T-helper 17 cell (primary cell): Measurements from ENCODE around the gene TTC16. TPM values are rescaled to one million over a fixed set of nuclear protein-coding genes. Genes with fewer than 3 reads are reported as not detected.

Source experiments
- ATAC-seq: fragments of 150-1000 bp; cut with Tn5 transposase; 2 replicates; pipeline ENCODE4 v1.10.0; 2021; ENCODE audit warnings: mild to moderate bottlenecking, moderate library complexity
- DNase-seq, 3 donors: peaks; one replicate each; pipeline versions ENCODE4 v3.0.0 to v3.0.0-alpha.2; 2020 to 2021
- H3K9me3 ChIP-seq: one replicate; pipeline ENCODE4 v1.7.0; 2013; ENCODE audit warnings: low read length, mild to moderate bottlenecking; ENCODE audit not compliant: control insufficient read depth, poor library complexity, severe bottlenecking
- H3K27ac Mint-ChIP-seq: one replicate; pipeline ENCODE4 v1.8.0; 2022; ENCODE audit warnings: mild to moderate bottlenecking, moderate library complexity, mixed read lengths
- H3K27me3 Mint-ChIP-seq: one replicate; pipeline ENCODE4 v1.8.0; 2022; ENCODE audit warnings: mixed read lengths
- H3K36me3 Mint-ChIP-seq: one replicate; pipeline ENCODE4 v1.8.0; 2022; ENCODE audit warnings: low read depth, mixed read lengths
- H3K4me1 Mint-ChIP-seq: one replicate; pipeline ENCODE4 v1.8.0; 2022; ENCODE audit warnings: mild to moderate bottlenecking, mixed read lengths
- H3K4me3 Mint-ChIP-seq: one replicate; pipeline ENCODE4 v1.8.0; 2022; ENCODE audit warnings: mild to moderate bottlenecking, moderate library complexity, mixed read lengths
- total RNA-seq, 4 donors: library from RNA in 2 of 4; stranded (reverse) in 2 of 4; gene quantifications; one replicate each; pipeline ENCODE4 v1.2.3 and lab custom pipeline; 2022 to 2026

The TTC16 gene
- total RNA-seq, 2 donors from 2014 or later, result 3.7 to 4.3 TPM

- no peak for DNase-seq
- ATAC-seq, result no peak
- H3K9me3 ChIP-seq, result no peaks in the 10 kb centered on the region
- Mint-ChIP-seq H3K27ac (peak overlapping the region; percentile 19), H3K4me1 (peaks cover 32% of the 10 kb centered on the region), H3K36me3 (peaks cover 4% of the 10 kb centered on the region), H3K4me3 (no peak overlapping the region), H3K27me3 (no peaks in the 10 kb centered on the region)
Measured at GRCh38 chr9:127761061-127761460, 45.2 kb downstream of the TTC16 start.

GRCh38 chr9:127761491-127761956 is 45.6 kb downstream of the TTC16 start:
- H3K9me3 ChIP-seq, result no peaks in the 10 kb centered on the region
- Mint-ChIP-seq H3K36me3 (peaks cover 4% of the 10 kb centered on the region), H3K4me3 (no peak overlapping the region), H3K27ac (no peak overlapping the region), H3K4me1 (peaks cover 37% of the 10 kb centered on the region), H3K27me3 (no peaks in the 10 kb centered on the region)
- ATAC-seq (no peak), DNase-seq (no peak)

GRCh38 chr9:127762111-127762676 is 46.3 kb downstream of the TTC16 start:
- no peak for DNase-seq
- no peaks in the 10 kb centered on the region for H3K9me3 ChIP-seq
- peak overlapping the region; percentile 90 for H3K27ac Mint-ChIP-seq
- no peak for ATAC-seq
- H3K4me3 Mint-ChIP-seq, result no peak overlapping the region
- H3K36me3 Mint-ChIP-seq, result peaks cover 4% of the 10 kb centered on the region
- H3K27me3 Mint-ChIP-seq, result no peaks in the 10 kb centered on the region
- peaks cover 41% of the 10 kb centered on the region for H3K4me1 Mint-ChIP-seq

GRCh38 chr9:127763918-127764384 is 48.1 kb downstream of the TTC16 start:
- peaks cover 49% of the 10 kb centered on the region for H3K4me1 Mint-ChIP-seq
- ATAC-seq, result peak; percentile 42
- peak overlapping the region; percentile 96 for H3K27ac Mint-ChIP-seq
- H3K36me3 Mint-ChIP-seq, result peaks cover 2% of the 10 kb centered on the region
- H3K27me3 Mint-ChIP-seq, result no peaks in the 10 kb centered on the region
- no peak overlapping the region for H3K4me3 Mint-ChIP-seq
- H3K9me3 ChIP-seq, result no peaks in the 10 kb centered on the region
- DNase-seq, result no peak

- Mint-ChIP-seq H3K4me1 (peaks cover 57% of the 10 kb centered on the region), H3K27ac (peak overlapping the region; percentile 96), H3K27me3 (no peaks in the 10 kb centered on the region), H3K36me3 (peaks cover 2% of the 10 kb centered on the region), H3K4me3 (no peak overlapping the region)
- no peaks in the 10 kb centered on the region for H3K9me3 ChIP-seq
- DNase-seq, result no peak
- no peak for ATAC-seq
Measured at GRCh38 chr9:127765418-127765817, 49.5 kb downstream of the TTC16 start.

- peaks cover 2% of the 10 kb centered on the region for H3K36me3 Mint-ChIP-seq
- peak overlapping the region; percentile 78 for H3K4me3 Mint-ChIP-seq
- DNase-seq, result no peak
Measured at GRCh38 chr9:127767410-127767809, 51.5 kb downstream of the TTC16 start.

GRCh38 chr9:127767909-127768331 is 52.0 kb downstream of the TTC16 start:
- Mint-ChIP-seq H3K4me3 (peak overlapping the region; percentile 85), H3K27ac (peak overlapping the region; percentile 96), H3K36me3 (peaks cover 2% of the 10 kb centered on the region), H3K4me1 (peaks cover 61% of the 10 kb centered on the region), H3K27me3 (no peaks in the 10 kb centered on the region)
- ATAC-seq (no peak), DNase-seq (no peak)
- no peaks in the 10 kb centered on the region for H3K9me3 ChIP-seq

More at GRCh38 chr9:127767410-127767809, 51.5 kb downstream of the TTC16 start:
- H3K4me1 Mint-ChIP-seq, result peaks cover 67% of the 10 kb centered on the region
- H3K27me3 Mint-ChIP-seq, result no peaks in the 10 kb centered on the region
- ATAC-seq, result no peak
- peak overlapping the region; percentile 96 for H3K27ac Mint-ChIP-seq
- no peaks in the 10 kb centered on the region for H3K9me3 ChIP-seq

GRCh38 chr9:127768698-127769097 is 52.8 kb downstream of the TTC16 start:
- H3K9me3 ChIP-seq, result no peaks in the 10 kb centered on the region
- peaks cover 59% of the 10 kb centered on the region for H3K4me1 Mint-ChIP-seq
- no peaks in the 10 kb centered on the region for H3K27me3 Mint-ChIP-seq
- H3K27ac Mint-ChIP-seq, result peak overlapping the region; percentile 96
- ATAC-seq (no peak), DNase-seq (no peak)
- H3K36me3 Mint-ChIP-seq, result peaks cover 4% of the 10 kb centered on the region
- H3K4me3 Mint-ChIP-seq, result peak overlapping the region; percentile 85

GRCh38 chr9:127769101-127769500 is 53.2 kb downstream of the TTC16 start:
- DNase-seq (no peak), ATAC-seq (no peak)
- H3K4me3 Mint-ChIP-seq, result peak overlapping the region; percentile 85
- peaks cover 59% of the 10 kb centered on the region for H3K4me1 Mint-ChIP-seq
- H3K27ac Mint-ChIP-seq, result peak overlapping the region; percentile 96
- H3K36me3 Mint-ChIP-seq, result peaks cover 6% of the 10 kb centered on the region
- no peaks in the 10 kb centered on the region for H3K9me3 ChIP-seq
- H3K27me3 Mint-ChIP-seq, result no peaks in the 10 kb centered on the region

- no peaks in the 10 kb centered on the region for H3K9me3 ChIP-seq
- peak overlapping the region; percentile 96 for H3K27ac Mint-ChIP-seq
- H3K4me3 Mint-ChIP-seq, result peak overlapping the region; percentile 87
- ATAC-seq, result no peak
- peaks cover 6% of the 10 kb centered on the region for H3K36me3 Mint-ChIP-seq
- H3K4me1 Mint-ChIP-seq, result peaks cover 56% of the 10 kb centered on the region
- no peak for DNase-seq
- H3K27me3 Mint-ChIP-seq, result no peaks in the 10 kb centered on the region
Measured at GRCh38 chr9:127769929-127770582, 54.2 kb downstream of the TTC16 start.

GRCh38 chr9:127770583-127770904 is 54.7 kb downstream of the TTC16 start:
- Mint-ChIP-seq H3K4me1 (peaks cover 52% of the 10 kb centered on the region), H3K4me3 (peak overlapping the region; percentile 87), H3K27me3 (no peaks in the 10 kb centered on the region), H3K36me3 (peaks cover 5% of the 10 kb centered on the region), H3K27ac (peak overlapping the region; percentile 96)
- DNase-seq (no peak), ATAC-seq (no peak)
- no peaks in the 10 kb centered on the region for H3K9me3 ChIP-seq

GRCh38 chr9:127770905-127771569 is 55.2 kb downstream of the TTC16 start:
- peak overlapping the region; percentile 87 for H3K4me3 Mint-ChIP-seq

GRCh38 chr9:127771570-127772189 is 55.8 kb downstream of the TTC16 start:
- ATAC-seq (no peak), DNase-seq (no peak)
- Mint-ChIP-seq H3K4me3 (peak overlapping the region; percentile 87), H3K4me1 (peaks cover 49% of the 10 kb centered on the region), H3K27me3 (no peaks in the 10 kb centered on the region), H3K36me3 (peaks cover 5% of the 10 kb centered on the region), H3K27ac (peak overlapping the region; percentile 96)
- no peaks in the 10 kb centered on the region for H3K9me3 ChIP-seq

More at GRCh38 chr9:127770905-127771569, 55.2 kb downstream of the TTC16 start:
- no peaks in the 10 kb centered on the region for H3K9me3 ChIP-seq
- peak; percentile 82 for ATAC-seq
- H3K4me1 Mint-ChIP-seq, result peaks cover 49% of the 10 kb centered on the region
- H3K36me3 Mint-ChIP-seq, result peaks cover 5% of the 10 kb centered on the region
- DNase-seq, result peak; percentile 85 to 94 (median 92)
- H3K27ac Mint-ChIP-seq, result peak overlapping the region; percentile 96
- H3K27me3 Mint-ChIP-seq, result no peaks in the 10 kb centered on the region
